Measurements from ENCODE around the gene MAT2A. TPM values are rescaled to one million over a fixed set of nuclear protein-coding genes. Genes with fewer than 3 reads are reported as not detected.

MAT2A gene
- total and polyA plus RNA-seq, 10 of the 15 experiments (the other 5 are each of a cell fraction or from before 2014, with no cell fraction given), result 97.6 to 408 (median 290) TPM

DNA sequence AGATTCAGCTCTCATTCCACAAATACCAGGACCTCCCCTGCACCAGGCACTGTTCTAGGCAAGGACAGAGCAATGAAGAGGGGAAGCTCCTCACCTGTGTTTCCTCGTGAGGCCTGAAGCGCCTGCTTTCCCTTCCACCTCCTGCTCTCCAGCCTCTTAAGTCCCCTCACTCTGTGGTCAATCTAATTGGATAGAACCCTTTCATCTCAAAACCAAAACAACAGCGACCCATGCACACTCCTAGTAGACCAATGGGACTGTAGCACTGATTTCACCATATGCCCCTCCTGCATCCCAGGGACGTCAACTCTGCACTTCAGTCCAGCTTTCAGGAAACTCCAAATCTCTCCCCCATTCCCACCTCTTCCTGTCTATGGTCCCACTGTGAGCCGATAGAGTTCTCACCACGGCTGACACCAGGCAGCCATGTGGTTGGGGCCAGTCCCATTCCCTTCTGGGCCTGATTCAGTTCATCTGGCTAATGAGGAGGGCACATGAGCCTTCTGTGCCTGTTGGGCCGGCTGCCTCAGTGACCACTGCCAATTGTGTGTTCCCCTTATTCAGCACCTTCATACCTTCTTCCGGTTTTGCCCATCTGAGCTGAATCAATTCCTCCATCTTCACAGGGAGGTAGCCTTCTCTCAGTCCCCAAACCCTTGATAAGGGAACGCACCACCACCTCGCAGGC, 33.3 kb upstream of the MAT2A start:
- Histone ChIP-seq H3K27me3 (replicated peaks in 1 of 2; ENCODE audit: control insufficient read depth in 2 of 2, insufficient read depth in 2 of 2, low read length in 1 of 2) (0 out of 4 replicates have a peak, but pooled peaks cover 0 to 1% of the 10 kb centered on the region in 2 experiments), H3K4me3 (no peak overlapping the region), H3K4me2 (ENCODE audit: control insufficient read depth, insufficient read depth) (no peak overlapping the region), H3K27ac (ENCODE audit: control insufficient read depth, insufficient read depth) (no peak overlapping the region), H3K79me2 (ENCODE audit: control insufficient read depth, insufficient read depth, low read length) (no peaks in the 10 kb centered on the region), H3K9ac (ENCODE audit: control insufficient read depth, insufficient read depth, low read length) (no peak overlapping the region), H3K36me3 (ENCODE audit: control insufficient read depth in 2 of 2, insufficient read depth in 2 of 2, low read length in 1 of 2) (no peaks in the 10 kb centered on the region), H3K4me1 (ENCODE audit: control insufficient read depth, insufficient read depth, low read length) (no peaks in the 10 kb centered on the region), H3K9me3 (replicated peaks; ENCODE audit: control insufficient read depth, insufficient read depth, low read length) (no peaks in the 10 kb centered on the region), H2AFZ (ENCODE audit: control insufficient read depth, low read depth, low read length) (no peak overlapping the region), H4K20me1 (ENCODE audit: control insufficient read depth, insufficient read depth) (no peaks in the 10 kb centered on the region)
- FAIRE-seq (no peak), DNase-seq (ENCODE audit: low read depth, low spot score) (no peak), ATAC-seq (no peak)
- 47% methylated on average over 10 of the region's 10 CpGs for WGBS (ENCODE audit: insufficient coverage, insufficient replicate concordance, low lambda C conversion rate, missing lambda C conversion rate)
- RAD21 ChIA-PET (ENCODE audit: unreplicated experiment), result no interaction called here
- in situ Hi-C loops (cut with MboI), result no loop called here
- no peak for TF ChIP-seq ZNF274 (IDR thresholded peaks at IDR 0.05; ENCODE audit: insufficient read depth, insufficient read length)
- TF ChIP-seq ATF7 (IDR thresholded peaks at IDR 0.05; ENCODE audit: low read depth), result no peak
- no peak for TF ChIP-seq EZH2 (IDR thresholded peaks at IDR 0.05; ENCODE audit: borderline replicate concordance, control insufficient read depth, low read depth, low read length)
- TF ChIP-seq MEF2B (IDR thresholded peaks at IDR 0.05; ENCODE audit: partially characterized antibody, poor library complexity, severe bottlenecking), result no peak
- TF ChIP-seq ETV6 (conservative IDR thresholded peaks at IDR 0.05 in 1 of 2, IDR thresholded peaks at IDR 0.05 in 1 of 2; ENCODE audit: borderline replicate concordance in 1 of 2, low read depth in 1 of 2), result no peak
- TF ChIP-seq ZSCAN29 (IDR thresholded peaks at IDR 0.05), result no peak
- no peak for TF ChIP-seq ZNF24 (IDR thresholded peaks at IDR 0.05)
- no peak for TF ChIP-seq SMARCA5 (IDR thresholded peaks at IDR 0.05)
- TF ChIP-seq SUPT20H (IDR thresholded peaks at IDR 0.05; ENCODE audit: borderline replicate concordance, control insufficient read depth, low read depth, low read length), result no peak
- TF ChIP-seq, protein P1, sequence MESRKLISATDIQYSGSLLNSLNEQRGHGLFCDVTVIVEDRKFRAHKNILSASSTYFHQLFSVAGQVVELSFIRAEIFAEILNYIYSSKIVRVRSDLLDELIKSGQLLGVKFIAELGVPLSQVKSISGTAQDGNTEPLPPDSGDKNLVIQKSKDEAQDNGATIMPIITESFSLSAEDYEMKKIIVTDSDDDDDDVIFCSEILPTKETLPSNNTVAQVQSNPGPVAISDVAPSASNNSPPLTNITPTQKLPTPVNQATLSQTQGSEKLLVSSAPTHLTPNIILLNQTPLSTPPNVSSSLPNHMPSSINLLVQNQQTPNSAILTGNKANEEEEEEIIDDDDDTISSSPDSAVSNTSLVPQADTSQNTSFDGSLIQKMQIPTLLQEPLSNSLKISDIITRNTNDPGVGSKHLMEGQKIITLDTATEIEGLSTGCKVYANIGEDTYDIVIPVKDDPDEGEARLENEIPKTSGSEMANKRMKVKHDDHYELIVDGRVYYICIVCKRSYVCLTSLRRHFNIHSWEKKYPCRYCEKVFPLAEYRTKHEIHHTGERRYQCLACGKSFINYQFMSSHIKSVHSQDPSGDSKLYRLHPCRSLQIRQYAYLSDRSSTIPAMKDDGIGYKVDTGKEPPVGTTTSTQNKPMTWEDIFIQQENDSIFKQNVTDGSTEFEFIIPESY (IDR thresholded peaks at IDR 0.05), result no peak
- SMC1A ChIA-PET (ENCODE audit: uncharacterized antibody, unreplicated experiment), result interaction anchor here (1.2 to 1.3 kb wide), 2 partner anchors 19 to 45 kb away, joined by 3 read pairs; no protein-coding TSS in a partner anchor
- POLR2A ChIA-PET, result interaction anchor here (0.6 kb wide), 1 partner anchor 10 kb away, joined by 4 read pairs; no protein-coding TSS in a partner anchor
- no TSS peak for BruUV-seq (replicated peaks)
- intact Hi-C loops (cut with micrococcal nuclease; ENCODE audit: unreplicated experiment), result no loop called here
- CTCF ChIA-PET, result interaction anchor here (1.3 kb wide), 1 partner anchor 117 kb away, joined by 3 read pairs; no protein-coding TSS in a partner anchor
